Measurements from ENCODE around the gene BICC1. TPM values are rescaled to one million over a fixed set of nuclear protein-coding genes. Genes with fewer than 3 reads are reported as not detected.

Gene BICC1
- total RNA-seq, 4 donors from 2014 or later: 0.60 to 5.1 (median 2.2) TPM

DNA sequence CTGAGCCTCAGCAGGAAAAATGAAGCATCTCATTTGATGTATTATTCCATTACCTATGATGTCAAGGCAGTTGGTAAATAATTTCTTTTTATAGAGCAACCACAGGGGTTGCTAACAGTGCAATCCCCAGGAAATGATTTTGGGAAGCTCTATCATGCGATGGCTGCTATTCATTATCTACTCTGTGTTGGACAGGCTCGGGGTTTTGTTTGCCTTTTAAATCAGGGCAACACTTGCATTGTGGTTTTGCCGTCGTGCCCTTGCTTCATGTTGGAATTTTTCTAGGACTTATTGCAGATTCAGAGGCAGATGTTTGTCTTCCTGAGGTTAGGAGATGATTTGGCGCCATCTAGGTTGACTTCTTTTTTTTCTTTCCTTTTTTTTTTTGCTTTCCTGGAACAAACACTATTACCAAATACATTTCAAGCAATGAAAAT, 128.4 kb downstream of the BICC1 start:
- H3K4me3 ChIP-seq: no peak overlapping the region
- no peaks in the 10 kb centered on the region for H3K36me3 ChIP-seq
- 14 to 30% methylated on average over 1 to 5 of the region's 5 CpGs for WGBS, 2 donors (ENCODE audit: low coverage in 1 of 2)
- in situ Hi-C loops (cut with MboI; ENCODE audit: low pct_ligation_motif_present in 1 of 4, low pct_unique_long_range_greater_than_20kb in 1 of 4, low sequenced_read_pairs in 3 of 4): no loop called here
- TF ChIP-seq, protein P1, sequence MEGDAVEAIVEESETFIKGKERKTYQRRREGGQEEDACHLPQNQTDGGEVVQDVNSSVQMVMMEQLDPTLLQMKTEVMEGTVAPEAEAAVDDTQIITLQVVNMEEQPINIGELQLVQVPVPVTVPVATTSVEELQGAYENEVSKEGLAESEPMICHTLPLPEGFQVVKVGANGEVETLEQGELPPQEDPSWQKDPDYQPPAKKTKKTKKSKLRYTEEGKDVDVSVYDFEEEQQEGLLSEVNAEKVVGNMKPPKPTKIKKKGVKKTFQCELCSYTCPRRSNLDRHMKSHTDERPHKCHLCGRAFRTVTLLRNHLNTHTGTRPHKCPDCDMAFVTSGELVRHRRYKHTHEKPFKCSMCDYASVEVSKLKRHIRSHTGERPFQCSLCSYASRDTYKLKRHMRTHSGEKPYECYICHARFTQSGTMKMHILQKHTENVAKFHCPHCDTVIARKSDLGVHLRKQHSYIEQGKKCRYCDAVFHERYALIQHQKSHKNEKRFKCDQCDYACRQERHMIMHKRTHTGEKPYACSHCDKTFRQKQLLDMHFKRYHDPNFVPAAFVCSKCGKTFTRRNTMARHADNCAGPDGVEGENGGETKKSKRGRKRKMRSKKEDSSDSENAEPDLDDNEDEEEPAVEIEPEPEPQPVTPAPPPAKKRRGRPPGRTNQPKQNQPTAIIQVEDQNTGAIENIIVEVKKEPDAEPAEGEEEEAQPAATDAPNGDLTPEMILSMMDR (IDR thresholded peaks at IDR 0.05): peak in 1 of 5 experiments; percentile 6
- TF ChIP-seq EP300 (IDR thresholded peaks at IDR 0.05; ENCODE audit: low read depth): no peak
- no peak for TF ChIP-seq POLR2AphosphoS5 (IDR thresholded peaks at IDR 0.05)
- no peak for TF ChIP-seq POLR2A (IDR thresholded peaks at IDR 0.05)
- no peak for DNase-seq
- no peaks in the 10 kb centered on the region for H3K27me3 ChIP-seq
- peaks cover 0 to 17% (median 2%) of the 10 kb centered on the region in 4 donors for H3K4me1 ChIP-seq
- no peaks in the 10 kb centered on the region for H3K9me3 ChIP-seq
- peak overlapping the region in 2 of 4 donors; percentile 8 to 17 for H3K27ac ChIP-seq
- intact Hi-C loops (cut with DNase I; ENCODE audit: low total_unique reads): no loop called here

DNA sequence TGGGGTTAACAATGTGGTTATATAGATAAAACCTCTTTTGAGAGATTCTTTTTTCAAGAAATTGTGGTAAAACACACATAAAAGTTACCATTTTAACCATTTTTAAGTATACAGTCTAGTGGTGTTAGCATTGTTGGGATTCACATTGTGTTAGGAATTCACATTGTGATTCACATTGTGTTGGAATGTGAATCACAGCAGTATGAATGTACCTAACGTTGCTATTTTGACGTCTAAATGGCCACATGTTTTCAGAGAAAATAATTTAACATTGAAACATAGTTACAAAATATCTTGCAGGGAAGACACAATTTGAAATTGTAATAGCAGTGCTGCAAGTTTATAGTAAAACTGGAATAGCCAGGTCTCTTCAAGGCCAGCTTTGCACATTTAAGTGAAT, 129.0 kb downstream of the BICC1 start:
- 57 to 71% methylated on average over 2 of the region's 2 CpGs for WGBS, 2 donors (ENCODE audit: low coverage in 1 of 2)
- Histone ChIP-seq H3K4me1 (peaks cover 0 to 22% (median 2%) of the 10 kb centered on the region in 4 donors), H3K27me3 (no peaks in the 10 kb centered on the region), H3K4me3 (no peak overlapping the region), H3K27ac (peak overlapping the region in 1 of 4 donors; percentile 17), H3K36me3 (no peaks in the 10 kb centered on the region), H3K9me3 (no peaks in the 10 kb centered on the region)
- intact Hi-C loops (cut with DNase I; ENCODE audit: low total_unique reads): no loop called here
- TF ChIP-seq POLR2AphosphoS5 (IDR thresholded peaks at IDR 0.05): no peak
- no peak for TF ChIP-seq EP300 (IDR thresholded peaks at IDR 0.05; ENCODE audit: low read depth)
- no peak for TF ChIP-seq POLR2A (IDR thresholded peaks at IDR 0.05)
- TF ChIP-seq, protein P1 (IDR thresholded peaks at IDR 0.05): no peak
- in situ Hi-C loops (cut with MboI; ENCODE audit: low pct_ligation_motif_present in 1 of 4, low pct_unique_long_range_greater_than_20kb in 1 of 4, low sequenced_read_pairs in 3 of 4): no loop called here
- no peak for DNase-seq

DNA sequence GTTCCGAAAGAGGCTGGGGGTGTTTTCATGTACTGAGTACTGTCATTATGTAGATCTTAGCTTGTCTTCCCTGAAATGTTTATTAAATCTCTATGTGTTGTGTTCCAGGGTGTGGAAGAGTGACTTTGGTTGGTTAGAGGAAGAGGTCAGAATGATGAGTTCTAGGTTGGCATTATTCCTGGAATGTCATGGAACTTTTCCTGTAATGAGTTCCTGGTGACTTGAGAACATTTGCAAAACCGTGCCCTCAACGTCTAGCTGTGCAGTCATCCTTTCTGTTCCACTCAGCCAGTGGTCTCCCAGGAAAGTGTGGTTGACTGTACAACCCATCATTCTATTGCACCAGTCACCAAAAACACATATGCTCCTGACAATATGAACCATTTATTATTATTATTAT, 129.6 kb downstream of the BICC1 start:
- in situ Hi-C loops (cut with MboI; ENCODE audit: low pct_ligation_motif_present in 1 of 4, low pct_unique_long_range_greater_than_20kb in 1 of 4, low sequenced_read_pairs in 3 of 4): no loop called here
- Histone ChIP-seq H3K36me3 (no peaks in the 10 kb centered on the region), H3K4me1 (peaks cover 0 to 19% (median 2%) of the 10 kb centered on the region in 4 donors), H3K27ac (no peak overlapping the region), H3K9me3 (no peaks in the 10 kb centered on the region), H3K4me3 (no peak overlapping the region), H3K27me3 (no peaks in the 10 kb centered on the region)
- WGBS, 2 donors (ENCODE audit: low coverage in 1 of 2): 67 to 70% methylated on average over 3 of the region's 3 CpGs
- intact Hi-C loops (cut with DNase I; ENCODE audit: low total_unique reads): no loop called here
- no peak for DNase-seq
- TF ChIP-seq POLR2AphosphoS5 (IDR thresholded peaks at IDR 0.05): no peak
- TF ChIP-seq EP300 (IDR thresholded peaks at IDR 0.05; ENCODE audit: low read depth): no peak
- no peak for TF ChIP-seq POLR2A (IDR thresholded peaks at IDR 0.05)
- TF ChIP-seq, protein P1 (IDR thresholded peaks at IDR 0.05): no peak

DNA sequence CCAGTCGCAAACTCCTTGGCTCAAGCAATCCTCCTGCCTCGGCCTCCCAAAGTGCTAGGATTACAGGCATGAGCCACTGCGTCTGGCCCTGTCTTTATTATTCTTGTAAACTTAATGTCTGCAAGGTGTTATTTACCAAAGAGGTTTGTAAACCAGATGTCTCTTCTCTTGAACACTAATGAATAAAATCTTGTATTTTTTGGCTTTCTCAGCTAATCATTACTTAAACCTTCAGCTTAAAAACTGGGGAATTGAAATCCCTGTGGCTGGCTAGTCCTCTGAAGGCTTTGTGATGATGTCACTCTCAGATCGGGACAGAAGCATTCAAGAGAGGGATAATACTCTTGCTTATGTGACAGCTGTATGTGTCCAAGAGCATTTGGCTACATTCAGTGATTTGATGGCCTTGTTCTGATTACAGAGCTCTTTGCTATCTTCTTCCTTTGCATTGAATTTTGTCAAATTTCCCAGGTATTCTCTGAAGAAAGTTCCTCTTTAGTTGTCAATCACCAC, 130.3 kb downstream of the BICC1 start:
- H3K36me3 ChIP-seq: no peaks in the 10 kb centered on the region
- 40 to 46% methylated on average over 1 to 4 of the region's 4 CpGs for WGBS, 2 donors (ENCODE audit: low coverage in 1 of 2)
- H3K9me3 ChIP-seq: no peaks in the 10 kb centered on the region
- in situ Hi-C loops (cut with MboI; ENCODE audit: low pct_ligation_motif_present in 1 of 4, low pct_unique_long_range_greater_than_20kb in 1 of 4, low sequenced_read_pairs in 3 of 4): no loop called here
- no peaks in the 10 kb centered on the region for H3K27me3 ChIP-seq
- DNase-seq: no peak
- intact Hi-C loops (cut with DNase I; ENCODE audit: low total_unique reads): no loop called here
- H3K4me3 ChIP-seq: no peak overlapping the region
- peaks cover 0 to 12% (median 2%) of the 10 kb centered on the region in 4 donors for H3K4me1 ChIP-seq
- H3K27ac ChIP-seq: no peak overlapping the region
- TF ChIP-seq EP300 (IDR thresholded peaks at IDR 0.05; ENCODE audit: low read depth) (no peak), POLR2A (IDR thresholded peaks at IDR 0.05) (no peak), POLR2AphosphoS5 (IDR thresholded peaks at IDR 0.05) (no peak)
- TF ChIP-seq, protein P1 (IDR thresholded peaks at IDR 0.05): no peak
